ENCODE data around the gene ITGB4. TPM values are rescaled to one million over a fixed set of nuclear protein-coding genes. Genes with fewer than 3 reads are reported as not detected.

The ITGB4 gene
- total and polyA plus RNA-seq, 9 of the 15 experiments (the other 6 are each of a cell fraction or from before 2014, with no cell fraction given), result 0.05 to 2.8 (median 0.76) TPM; not detected in 3

DNA sequence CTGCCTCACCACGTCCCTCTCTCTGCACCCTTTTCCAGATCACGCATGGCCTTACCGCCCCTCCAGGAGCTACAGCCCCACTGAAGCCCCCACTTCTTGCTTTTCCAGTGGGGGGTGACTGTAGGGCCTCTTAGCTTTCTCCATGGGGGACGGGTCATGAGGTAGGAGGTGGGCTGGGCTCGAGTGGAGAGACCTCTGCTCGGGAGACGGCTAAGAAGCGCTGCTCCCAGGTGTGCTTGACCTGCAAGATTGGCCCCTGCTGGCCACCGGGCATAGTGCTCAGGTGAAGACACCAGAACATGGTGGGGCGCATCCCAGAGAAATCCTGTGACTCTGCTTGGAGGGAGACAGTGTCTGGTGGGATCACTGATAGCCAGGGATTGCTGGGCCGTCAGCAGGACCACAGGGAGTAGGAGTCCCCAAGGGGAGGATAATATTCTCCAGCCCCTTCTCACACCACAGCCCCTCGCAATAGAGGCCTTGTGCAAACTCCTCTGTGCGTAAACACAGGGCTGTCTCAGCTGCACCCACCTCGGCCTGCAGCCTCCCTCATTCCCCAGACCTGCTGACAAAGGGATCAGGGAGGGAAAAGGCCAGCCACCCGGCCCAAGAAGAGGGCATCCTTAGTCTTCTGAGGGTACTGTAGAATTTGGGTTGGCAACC lies 52.7 kb downstream of the ITGB4 start (continued):
- TF ChIP-seq TFAM (CRISPR knock-in tag; conservative IDR thresholded peaks at IDR 0.05), result no peak

- BruUV-seq (replicated peaks), result no TSS peak
- no peaks in the 10 kb centered on the region for H3K9me3 ChIP-seq (replicated peaks; ENCODE audit: control insufficient read depth, insufficient read depth, low read depth, low read length)
- H3K4me3 ChIP-seq, result no peak overlapping the region
- FAIRE-seq (no peak), ATAC-seq (no peak), DNase-seq (ENCODE audit: extremely low read depth in 1 of 4, low spot score in 3 of 4) (no peak)
- CTCF ChIA-PET (ENCODE audit: low intra/inter-chr PET ratio), result no interaction called here
- peaks cover 34% of the 10 kb centered on the region for H3K79me2 ChIP-seq (ENCODE audit: control insufficient read depth, insufficient read depth, low read length)
- no peak overlapping the region for H3K9ac ChIP-seq (ENCODE audit: insufficient read depth in 1 of 2, low read depth in 2 of 2, low read length in 2 of 2)
- in situ Hi-C loops (cut with MboI), result loop anchor here (10.0 kb wide), 1 partner anchor 230 kb away; the partner anchor contains the start of gene CDK3
- H3K27ac ChIP-seq (ENCODE audit: extremely low read depth, low read depth, low read length), result no peak overlapping the region
- intact Hi-C loops (cut with micrococcal nuclease), result no loop called here
- H3K9me1 ChIP-seq (ENCODE audit: control insufficient read depth, insufficient read depth, low read length), result no peaks in the 10 kb centered on the region
- H2AFZ ChIP-seq (ENCODE audit: low read depth, low read length), result no peak overlapping the region
- H3K27me3 ChIP-seq (ENCODE audit: control insufficient read depth in 2 of 2, insufficient read depth in 2 of 2, low read length in 2 of 2), result no peaks in the 10 kb centered on the region
- no peak overlapping the region for H3K4me2 ChIP-seq (ENCODE audit: insufficient read depth, low read length)
- peaks cover 42% of the 10 kb centered on the region for H4K20me1 ChIP-seq (replicated peaks; ENCODE audit: control insufficient read depth, insufficient read depth, low read length)
- 73% methylated on average over 4 of the region's 4 CpGs for WGBS (ENCODE audit: insufficient coverage, low coverage, missing lambda C conversion rate)
- POLR2A ChIA-PET, result interaction anchor here (0.6 to 11.1 kb wide), 34 partner anchors 11 to 1029 kb away, joined by 3 to 464 read pairs (median 4); partner anchors contain the start of genes GALK1, RECQL5, SAP30BP and TRIM47
- peaks cover 3 to 7% of the 10 kb centered on the region in 2 experiments; a peak in 4 of 5 replicates for H3K4me1 ChIP-seq (replicated peaks in 1 of 2; ENCODE audit: control insufficient read depth in 2 of 2, insufficient read depth in 2 of 2, low read length in 2 of 2)
- H3K36me3 ChIP-seq (ENCODE audit: control insufficient read depth, insufficient read depth, low read length), result peaks cover 31% of the 10 kb centered on the region
- TF ChIP-seq NFIC (IDR thresholded peaks at IDR 0.05) (no peak), MTA2 (IDR thresholded peaks at IDR 0.05; ENCODE audit: low read depth) (no peak), USF1 (CRISPR knock-in tag; IDR thresholded peaks at IDR 0.05) (no peak), ZFX (CRISPR knock-in tag; IDR thresholded peaks at IDR 0.05) (peak; percentile 10), ZNF175 (CRISPR knock-in tag; IDR thresholded peaks at IDR 0.05; ENCODE audit: low read depth) (no peak), FOXJ3 (CRISPR knock-in tag; IDR thresholded peaks at IDR 0.05) (no peak), POLR2G (IDR thresholded peaks at IDR 0.05; ENCODE audit: low read depth, low read length) (peak; percentile 55), RBFOX2 (IDR thresholded peaks at IDR 0.05; ENCODE audit: low read depth, low read length) (0 out of 2 replicates have a peak, but pooled peaks have one; percentile 9), ZBTB1 (CRISPR knock-in tag; IDR thresholded peaks at IDR 0.05; ENCODE audit: borderline replicate concordance, low read depth) (0 out of 2 replicates have a peak, but pooled peaks have one; percentile 40), MYNN (IDR thresholded peaks at IDR 0.05) (0 out of 2 replicates have a peak, but pooled peaks have one; percentile 29), MYNN (CRISPR knock-in tag; IDR thresholded peaks at IDR 0.05) (no peak), ZNF431 (CRISPR knock-in tag; IDR thresholded peaks at IDR 0.05) (peak; percentile 26; the same call in 1 of the 2 replicates), ZNF717 (CRISPR knock-in tag; IDR thresholded peaks at IDR 0.05) (no peak), MED1 (CRISPR knock-in tag; IDR thresholded peaks at IDR 0.05; ENCODE audit: borderline replicate concordance) (0 out of 2 replicates have a peak, but pooled peaks have one; percentile 21), ZNF699 (CRISPR knock-in tag; IDR thresholded peaks at IDR 0.05; ENCODE audit: insufficient replicate concordance) (no peak)
- TF ChIP-seq, protein P1, sequence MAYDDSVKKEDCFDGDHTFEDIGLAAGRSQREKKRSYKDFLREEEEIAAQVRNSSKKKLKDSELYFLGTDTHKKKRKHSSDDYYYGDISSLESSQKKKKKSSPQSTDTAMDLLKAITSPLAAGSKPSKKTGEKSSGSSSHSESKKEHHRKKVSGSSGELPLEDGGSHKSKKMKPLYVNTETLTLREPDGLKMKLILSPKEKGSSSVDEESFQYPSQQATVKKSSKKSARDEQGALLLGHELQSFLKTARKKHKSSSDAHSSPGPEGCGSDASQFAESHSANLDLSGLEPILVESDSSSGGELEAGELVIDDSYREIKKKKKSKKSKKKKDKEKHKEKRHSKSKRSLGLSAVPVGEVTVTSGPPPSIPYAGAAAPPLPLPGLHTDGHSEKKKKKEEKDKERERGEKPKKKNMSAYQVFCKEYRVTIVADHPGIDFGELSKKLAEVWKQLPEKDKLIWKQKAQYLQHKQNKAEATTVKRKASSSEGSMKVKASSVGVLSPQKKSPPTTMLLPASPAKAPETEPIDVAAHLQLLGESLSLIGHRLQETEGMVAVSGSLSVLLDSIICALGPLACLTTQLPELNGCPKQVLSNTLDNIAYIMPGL (CRISPR knock-in tag; IDR thresholded peaks at IDR 0.05), result peak; percentile 20
- TF ChIP-seq, protein P2, sequence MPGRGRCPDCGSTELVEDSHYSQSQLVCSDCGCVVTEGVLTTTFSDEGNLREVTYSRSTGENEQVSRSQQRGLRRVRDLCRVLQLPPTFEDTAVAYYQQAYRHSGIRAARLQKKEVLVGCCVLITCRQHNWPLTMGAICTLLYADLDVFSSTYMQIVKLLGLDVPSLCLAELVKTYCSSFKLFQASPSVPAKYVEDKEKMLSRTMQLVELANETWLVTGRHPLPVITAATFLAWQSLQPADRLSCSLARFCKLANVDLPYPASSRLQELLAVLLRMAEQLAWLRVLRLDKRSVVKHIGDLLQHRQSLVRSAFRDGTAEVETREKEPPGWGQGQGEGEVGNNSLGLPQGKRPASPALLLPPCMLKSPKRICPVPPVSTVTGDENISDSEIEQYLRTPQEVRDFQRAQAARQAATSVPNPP (IDR thresholded peaks at IDR 0.05; ENCODE audit: borderline replicate concordance, insufficient read depth, insufficient read length), result no peak
These were observed 53.3 kb downstream of the ITGB4 start for GRCh38 chr17:75774471-75774990.

All from K562 (cell line).